ENCODE data around the gene ACTR2.
"Not testable (repeated sequence)": the region's sequence is repeated elsewhere in the genome, so short reads cannot be mapped to it uniquely, and the experiment has no call there.

Gene ACTR2

DNA sequence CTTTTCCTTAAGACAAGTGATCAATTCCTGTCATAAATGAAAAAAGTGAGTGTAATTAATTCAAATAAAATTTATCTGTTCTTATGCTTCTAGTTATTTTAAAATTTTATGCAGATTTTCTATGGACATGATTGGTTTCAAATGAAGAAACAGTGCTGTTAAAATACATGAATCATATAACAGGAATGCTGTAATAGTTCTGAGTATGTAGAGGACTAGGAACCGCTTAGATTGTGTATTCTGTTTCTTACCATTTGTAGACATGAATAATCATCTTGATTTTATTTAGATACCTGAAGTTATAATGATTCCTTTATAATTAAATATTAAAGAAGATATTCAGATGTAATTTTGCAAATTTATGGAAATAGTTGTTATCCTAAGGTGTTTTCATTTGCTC is 3.5 kb downstream of the ACTR2 start:
- DNase-seq: no peak

DNA sequence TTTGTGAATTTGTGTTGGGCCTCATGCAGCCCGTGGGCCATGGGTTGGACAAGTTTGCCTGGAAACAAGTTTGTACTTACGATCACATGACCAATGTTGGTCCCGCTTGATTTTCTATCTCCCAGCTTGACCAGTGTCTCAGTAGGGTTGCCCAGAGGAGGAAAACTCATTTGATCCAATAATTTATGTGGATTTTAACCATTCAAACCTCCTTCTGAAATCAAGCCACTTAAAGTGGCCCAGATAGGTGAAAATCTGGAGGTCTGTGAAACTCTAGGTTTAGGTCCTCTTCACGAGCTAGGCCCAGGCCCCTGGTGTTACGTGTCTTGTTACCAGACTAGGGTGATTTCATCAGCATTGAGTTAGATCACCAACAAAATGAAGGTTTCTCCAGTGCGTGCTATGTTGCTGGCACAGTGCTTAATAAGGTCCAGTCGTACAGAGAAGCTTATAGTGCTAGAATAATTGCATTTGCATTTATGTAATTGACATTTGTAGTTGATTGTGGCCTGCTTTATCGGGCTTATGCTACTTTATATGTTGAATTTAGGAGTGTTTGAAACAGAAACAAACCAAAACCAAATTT is 4.4 kb downstream of the ACTR2 start:
- DNase-seq: no peak

DNA sequence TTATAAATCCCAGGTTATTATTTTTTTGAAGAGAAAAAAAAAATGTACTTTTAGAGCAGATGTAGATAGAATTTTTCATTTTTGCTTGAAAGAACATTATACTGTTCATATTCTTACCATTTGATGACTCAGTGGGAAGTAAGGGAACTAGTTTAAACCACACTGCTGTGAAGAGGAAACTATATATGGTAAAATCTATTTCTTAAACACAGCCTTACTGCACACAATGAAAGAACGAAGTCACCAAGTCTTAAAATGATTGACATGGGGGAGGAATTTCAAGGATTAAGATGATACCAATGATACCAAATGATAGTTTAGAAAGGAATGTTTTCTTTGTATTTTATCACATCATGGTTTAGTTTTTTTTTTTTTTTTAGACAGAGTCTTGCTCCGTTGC is 5.0 kb downstream of the ACTR2 start:
- DNase-seq: no peak

DNA sequence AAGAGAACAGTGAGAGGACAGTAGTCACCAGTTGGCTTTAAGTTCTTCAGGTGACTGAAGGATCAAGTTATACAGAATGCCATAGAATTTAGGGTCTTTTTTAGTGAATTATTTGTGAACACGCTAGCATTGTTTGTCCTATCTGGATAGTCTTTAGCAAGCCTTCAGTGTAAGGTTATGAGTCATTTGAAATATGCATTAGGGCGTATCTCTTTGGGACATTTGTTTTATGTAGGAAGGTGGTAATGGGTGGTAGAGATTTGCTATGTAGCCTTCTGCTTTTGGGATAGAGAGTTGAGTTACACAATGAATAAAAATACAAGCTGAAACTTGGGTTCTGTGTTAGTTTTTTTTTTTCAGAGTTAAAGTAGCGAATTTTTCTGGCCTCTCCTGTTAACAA is 13.0 kb downstream of the ACTR2 start:
- DNase-seq: no peak

DNA sequence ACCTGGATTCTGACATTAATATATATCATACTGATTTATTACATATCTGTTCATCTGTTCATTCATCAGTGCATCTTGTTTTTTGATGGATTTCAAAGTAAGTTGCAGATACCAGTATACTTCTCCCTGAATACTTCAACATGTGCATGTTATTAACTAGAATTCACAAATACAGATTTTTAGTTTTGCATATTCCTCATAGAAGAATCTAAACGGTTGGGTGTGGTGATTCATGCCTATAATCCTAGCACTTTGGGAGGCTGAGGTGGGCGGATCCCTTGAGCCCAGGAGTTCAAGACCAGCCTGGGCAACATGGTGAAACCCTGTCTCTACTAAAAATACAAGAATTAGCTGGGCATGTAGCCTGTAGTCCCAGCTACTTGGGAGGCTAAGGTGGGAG is 16.8 kb downstream of the ACTR2 start:
- DNase-seq: not testable (repeated sequence)

DNA sequence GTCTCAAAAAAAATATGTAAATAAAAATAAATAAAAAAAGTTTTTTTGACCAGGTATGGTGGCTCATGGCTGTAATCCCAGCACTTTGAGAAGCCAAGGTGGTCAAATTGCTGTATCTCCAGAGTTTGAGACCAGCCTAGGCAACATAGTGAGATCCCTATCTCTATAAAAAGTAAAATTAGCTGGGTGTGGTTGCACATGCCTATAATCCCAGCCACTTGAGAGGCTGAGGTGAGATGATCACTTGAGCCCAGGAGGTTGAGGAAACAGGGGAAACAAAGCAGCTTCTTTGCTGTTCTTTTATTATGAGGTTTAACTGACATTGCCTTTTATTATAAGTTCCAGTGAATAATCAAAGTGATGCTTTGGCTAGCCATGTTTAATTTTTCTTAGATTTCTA is 25.0 kb downstream of the ACTR2 start:
- no peak for DNase-seq

DNA sequence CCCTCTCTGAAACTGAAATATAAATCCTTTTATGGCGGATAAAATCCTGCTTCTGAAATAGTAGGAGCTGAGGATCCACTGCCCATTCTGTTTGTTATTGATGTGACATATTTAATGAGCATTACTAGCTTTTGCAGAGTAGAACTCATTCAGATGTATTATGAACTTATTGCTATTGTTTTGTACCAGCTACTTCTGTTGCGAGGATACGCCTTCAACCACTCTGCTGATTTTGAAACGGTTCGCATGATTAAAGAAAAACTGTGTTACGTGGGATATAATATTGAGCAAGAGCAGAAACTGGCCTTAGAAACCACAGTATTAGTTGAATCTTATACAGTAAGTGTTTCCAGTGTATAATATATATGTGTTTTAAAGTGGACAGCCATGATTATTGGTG is 27.7 kb downstream of the ACTR2 start:
- DNase-seq: no peak

DNA sequence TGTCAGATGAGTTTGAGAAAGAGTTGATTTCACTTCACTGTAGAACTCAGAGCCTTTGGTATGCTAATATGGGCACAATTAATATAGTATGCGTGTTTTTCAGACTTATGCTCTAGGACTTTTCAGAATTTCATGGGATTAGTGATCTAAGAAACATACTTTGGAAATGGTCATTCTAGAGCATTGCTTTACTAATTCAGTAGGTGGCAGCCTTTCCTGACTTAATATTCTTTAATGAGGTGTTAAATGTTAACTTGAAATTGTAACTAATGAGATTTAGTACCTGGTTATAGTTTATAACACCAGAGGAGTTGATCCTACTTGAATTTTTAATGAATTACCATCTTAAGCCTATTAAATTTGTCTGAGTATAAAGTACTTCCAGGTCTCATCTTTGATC is 28.4 kb downstream of the ACTR2 start:
- DNase-seq: peak; percentile 17

DNA sequence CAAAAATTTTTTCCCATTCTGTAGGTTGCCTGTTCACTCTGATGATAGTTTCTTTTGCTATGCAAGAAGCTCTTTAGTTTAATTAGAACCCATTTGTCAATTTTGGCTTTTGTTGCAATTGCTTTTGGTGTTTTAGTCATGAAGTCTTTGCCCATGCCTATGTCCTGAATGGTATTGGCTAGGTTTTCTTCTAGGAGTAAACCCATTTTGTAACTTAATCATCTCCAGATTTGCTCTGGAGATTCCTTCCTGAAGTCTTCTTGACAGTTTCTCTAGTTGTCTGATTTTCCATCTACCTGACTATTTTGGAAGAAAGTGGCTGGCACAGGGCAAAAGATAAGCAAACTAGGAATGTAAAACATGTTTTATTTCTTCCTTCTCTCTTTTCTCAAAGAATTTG is 30.2 kb downstream of the ACTR2 start:
- DNase-seq: not testable (repeated sequence)

DNA sequence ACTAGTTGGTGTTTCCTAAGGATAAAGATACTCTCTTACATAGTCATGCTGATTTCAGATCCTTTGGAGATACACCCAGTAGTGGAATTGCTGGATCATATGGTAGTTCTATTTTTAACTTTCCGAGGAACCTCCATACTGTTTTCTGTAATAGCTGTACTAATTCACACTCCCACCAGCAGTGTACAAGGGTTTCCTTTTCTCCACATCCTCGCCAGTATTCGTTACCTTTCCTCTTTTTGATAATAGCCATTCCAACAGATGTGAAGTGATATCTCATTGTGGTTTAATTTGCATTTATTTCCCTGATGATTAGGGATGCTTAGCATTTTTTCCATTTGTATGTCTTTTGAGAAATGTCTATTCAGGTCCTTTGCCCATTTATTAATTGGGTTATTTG is 34.0 kb downstream of the ACTR2 start:
- DNase-seq: no peak

DNA sequence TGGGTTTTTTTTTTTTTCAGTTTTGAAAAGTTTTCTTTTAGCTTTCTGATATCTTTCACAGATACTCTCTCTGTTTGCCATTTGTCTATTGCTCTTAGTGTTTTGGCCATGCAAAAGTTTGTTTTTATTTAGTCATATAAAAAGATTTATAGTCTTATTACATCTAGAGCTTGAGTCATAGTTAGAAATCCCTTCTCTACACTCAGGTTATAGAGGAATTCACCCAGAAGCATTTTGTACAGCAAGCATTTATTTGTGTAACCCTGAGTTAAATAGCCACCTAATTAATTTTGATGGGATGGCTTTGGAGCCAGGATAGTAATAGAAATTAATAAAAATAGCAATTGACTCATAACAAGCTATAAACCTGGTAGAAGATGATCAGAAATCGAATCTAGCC is 35.6 kb downstream of the ACTR2 start:
- no peak for DNase-seq

DNA sequence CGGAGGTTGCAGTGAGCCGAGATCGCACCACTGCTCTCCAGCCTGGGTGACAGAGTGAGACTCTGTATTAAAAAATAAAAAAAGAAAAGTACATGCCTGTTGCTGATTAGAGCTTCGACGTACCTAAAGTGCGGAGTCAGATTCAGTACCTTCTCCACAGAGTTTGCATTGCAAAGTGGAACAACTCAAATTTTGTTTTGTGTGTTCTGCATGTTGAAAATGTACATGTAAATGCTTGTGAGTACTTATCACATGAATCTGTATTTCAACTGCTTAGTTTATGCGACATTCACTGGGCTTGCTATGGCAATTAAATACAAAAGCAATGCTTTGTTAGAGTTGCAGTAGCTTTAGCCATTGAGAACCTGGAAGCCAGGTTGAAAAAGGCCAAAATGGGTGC is 36.4 kb downstream of the ACTR2 start:
- DNase-seq: no peak

DNA sequence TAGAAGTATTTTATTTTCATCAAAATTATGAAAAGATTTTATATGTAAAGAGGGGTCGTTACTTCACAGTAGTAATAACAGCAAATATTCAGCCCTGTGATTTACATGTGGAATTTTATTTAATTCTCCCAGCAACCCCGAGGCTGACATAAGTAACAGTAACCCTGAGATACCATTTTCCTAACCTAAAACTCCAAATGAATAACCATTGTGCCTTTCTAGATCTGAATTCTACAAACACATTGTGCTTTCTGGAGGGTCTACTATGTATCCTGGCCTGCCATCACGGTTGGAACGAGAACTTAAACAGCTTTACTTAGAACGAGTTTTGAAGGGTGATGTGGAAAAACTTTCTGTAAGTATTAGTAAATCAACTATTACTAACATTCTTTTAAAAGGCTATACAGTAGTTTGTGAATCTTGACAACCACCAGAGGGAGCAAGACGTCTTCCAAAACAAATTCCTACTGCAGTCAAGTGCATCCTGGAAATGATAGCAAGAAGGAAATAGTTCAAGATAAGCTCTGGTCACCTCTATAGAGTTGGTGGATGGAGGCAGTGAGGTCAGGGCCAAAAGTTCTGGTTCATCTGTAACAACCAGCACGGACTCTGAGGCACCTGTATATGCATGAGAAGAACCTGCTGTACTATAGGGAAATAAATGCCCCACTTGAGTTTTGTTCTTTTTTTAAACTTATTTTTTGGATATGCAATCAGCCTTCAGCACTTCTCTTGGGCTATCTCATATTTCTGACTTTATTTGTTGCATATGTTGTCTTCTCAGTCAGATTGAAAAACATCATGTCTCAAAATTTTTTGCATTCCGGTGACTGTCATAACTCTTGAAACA is 37.4 kb downstream of the ACTR2 start:
- peak; percentile 87 for DNase-seq

DNA sequence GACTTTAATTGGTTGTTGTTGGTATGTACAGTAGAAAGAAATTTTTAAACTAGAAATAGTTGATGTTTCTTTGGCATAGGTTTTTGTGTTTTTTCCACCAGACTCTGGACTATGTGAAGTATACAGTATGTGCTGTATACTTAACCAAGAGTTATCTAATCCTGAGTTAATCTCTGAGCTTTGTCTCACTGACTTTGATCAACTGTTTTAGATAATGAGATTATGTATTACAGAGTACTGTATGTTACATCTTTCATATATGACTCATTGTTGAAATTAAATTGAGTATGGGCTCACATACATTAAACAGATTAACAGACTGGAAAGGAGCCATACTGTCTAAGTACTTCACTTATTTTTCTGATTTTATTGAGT is 38.0 kb downstream of the ACTR2 start:
- DNase-seq: no peak

DNA sequence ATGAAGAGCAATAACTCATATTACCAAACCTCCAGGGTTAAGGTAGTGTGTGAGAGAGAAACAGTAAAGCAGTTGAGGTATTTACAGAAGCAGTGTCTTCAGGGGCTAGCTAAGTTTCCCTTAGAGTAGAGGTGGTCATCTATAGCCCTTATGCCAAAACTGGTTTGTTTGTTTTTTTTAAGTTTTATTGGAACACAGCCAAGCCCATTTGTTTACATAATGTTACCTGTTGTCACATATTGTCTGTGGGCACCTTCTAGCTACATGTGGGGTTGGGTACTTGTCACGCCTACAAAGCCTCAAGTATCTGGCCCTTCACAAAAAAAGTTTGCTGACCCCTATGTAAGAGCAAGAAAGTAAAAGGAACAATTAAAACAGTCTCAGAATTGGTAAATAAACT is 39.4 kb downstream of the ACTR2 start:
- DNase-seq: peak; percentile 38

DNA sequence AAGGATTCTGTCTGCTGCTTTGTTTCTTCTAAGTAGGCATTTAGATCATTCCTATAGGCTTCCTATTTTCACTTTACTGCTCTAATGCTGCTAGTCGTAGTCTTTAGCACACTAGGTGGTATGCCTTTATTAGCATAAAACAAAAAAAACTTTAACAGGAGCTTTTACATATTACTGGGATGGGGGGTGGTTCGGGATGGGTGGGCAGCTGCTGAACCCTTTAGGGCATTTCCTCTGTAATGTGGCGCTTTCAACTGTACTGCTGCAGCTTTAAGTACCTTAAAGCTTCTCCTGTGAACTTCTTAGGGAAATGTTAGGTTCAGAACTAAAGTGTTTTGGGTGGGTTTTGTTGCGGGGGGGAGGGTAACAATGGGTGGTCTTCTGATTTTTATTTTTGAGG is 41.3 kb downstream of the ACTR2 start:
- no peak for DNase-seq

DNA sequence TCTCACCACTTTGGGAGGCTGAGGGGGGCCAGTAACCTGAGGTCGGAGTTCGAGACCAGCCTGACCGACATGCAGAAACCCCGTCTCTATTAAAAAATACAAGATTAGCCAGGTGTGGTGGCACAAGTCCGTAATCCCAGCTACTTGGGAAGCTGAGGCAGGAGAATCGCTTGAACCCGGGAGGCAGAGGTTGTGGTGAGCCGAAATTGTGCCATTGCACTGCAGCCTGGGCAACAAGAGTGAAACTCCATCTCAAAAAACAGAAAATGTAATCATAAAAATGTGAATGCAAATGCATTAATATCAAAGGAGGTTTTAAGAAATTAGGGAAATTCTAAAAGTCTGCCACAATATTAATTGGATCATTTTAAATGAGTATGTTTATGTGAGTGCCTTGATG is 45.7 kb downstream of the ACTR2 start:
- no peak for DNase-seq

DNA sequence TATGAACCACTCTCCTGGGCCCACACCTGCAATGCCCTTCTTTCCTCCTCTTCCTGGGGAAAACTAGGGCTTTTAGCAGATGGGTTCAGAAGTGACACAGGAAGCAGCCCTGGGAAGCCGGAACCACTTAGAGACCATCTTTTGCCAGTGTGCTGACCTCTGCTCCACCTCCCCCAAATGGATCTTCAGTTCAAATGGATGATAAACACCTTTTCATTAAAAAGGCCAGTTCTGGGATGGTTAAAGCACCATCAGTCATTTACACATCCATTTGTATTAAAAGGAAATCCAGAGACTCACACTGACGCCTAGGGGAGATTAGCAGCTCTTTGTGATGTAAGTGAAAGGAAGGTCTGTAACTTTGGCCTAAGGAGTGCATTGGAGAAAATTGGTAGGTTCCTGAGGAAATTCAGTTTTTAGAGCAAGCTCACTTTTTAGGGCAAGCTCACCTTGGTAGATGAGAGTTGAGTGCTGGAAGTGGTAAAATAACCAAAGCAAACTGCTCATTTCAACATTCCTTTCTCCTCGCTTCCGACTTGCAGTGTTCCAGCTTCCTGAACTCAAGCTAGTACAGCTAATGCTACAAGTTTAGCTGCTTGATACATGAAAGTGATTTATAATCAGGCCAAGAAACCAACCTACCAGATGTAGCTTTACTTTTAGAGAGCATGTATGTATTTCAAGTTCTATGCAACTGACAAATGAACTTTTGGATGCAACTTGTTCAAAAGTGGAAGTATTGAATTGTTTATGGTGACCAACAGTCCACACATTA is 47.7 kb downstream of the ACTR2 start:
- DNase-seq: no peak

DNA sequence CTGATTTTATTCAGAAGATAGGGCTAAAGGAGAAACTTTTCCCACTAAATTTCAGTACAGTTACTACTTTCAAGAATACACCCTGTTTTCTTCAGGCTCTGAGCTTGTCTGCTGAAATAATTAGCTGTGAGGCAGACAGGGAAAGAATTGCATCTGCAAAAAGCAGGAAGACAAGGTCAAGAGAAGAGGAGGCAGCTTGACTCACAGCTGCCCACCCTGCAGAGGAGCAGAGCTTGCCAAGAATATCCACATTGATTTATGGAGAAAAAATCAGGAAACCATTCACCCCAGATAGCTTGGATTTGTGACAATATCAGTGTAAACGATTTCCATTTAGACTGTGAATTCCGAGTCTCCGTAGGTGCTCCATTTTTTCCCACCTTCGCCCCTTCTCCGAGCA is 49.0 kb downstream of the ACTR2 start:
- DNase-seq: no peak

DNA sequence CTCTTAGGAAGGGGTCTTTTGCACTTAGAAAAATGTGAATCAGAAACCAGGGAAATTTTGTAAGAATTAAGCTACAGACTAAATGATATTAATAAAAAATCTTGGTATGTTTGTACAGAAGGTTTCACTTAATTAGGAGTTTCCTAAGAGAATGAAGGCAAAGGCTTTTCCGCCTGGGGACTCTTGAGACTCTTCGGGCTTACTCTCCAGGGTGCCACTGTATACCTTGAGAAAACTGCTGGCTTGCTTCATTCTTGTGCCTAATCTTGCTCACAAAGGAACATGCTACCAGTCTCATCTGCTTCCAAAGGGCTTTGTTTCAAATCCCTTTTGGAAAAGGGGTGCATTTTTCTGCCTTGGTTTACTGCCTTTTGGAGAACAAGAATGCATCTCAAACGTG is 49.5 kb downstream of the ACTR2 start:
- no peak for DNase-seq

DNA sequence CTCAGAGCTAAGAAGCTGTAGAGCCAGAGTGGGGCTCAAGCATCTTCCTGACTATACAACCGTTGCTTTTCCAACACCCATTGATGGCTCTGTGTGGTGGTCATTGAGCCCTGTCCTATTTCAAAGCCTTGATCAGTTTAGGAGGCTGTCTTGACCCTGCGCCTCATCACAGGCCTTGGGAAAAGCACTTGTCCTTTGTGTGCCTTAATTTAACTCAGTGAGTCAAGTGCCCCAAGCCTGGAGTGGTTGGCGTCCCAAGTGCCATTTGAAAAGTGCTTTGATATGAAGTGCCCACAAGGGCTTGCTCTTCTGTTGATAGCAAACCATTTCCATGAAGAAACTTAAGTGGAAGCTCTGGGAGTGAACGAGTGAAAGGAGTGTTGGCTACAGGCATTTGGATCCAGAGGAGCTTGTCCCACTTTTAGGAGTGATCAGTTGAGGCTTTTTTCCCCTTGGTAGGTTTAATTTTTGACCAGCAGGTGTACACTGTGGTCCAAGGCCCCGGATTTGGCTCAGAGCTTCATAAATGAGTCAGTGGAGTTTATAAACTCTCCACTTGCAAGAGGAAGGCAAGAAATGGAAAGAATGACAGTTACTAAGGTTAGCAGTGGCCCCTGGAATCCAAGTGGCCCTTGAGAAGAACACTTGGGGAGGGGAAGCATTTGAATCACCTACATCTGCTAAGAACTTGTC is 50.3 kb downstream of the ACTR2 start:
- peak; percentile 82 for DNase-seq

DNA sequence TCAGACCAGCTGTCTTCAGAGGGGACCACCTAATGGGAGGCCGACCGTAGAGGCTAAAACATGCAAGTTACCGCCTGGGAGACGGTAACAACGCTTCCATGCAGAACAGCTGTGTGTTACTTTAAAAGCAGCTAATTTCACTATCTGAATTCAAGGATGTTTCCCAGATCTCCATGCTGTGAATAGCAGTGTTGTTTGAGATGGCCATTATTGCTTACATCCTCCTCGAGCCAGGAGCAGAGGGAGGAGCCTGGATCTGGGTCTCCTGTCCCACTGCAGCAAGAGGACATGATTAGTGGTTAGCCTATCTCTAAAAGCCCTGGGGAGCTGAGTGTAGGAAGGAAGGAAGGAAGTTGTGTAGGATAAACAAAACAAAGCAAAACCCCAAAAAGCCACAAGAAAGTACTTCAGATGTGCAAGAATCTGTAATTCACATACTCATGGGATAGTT is 50.9 kb downstream of the ACTR2 start:
- DNase-seq: no peak

DNA sequence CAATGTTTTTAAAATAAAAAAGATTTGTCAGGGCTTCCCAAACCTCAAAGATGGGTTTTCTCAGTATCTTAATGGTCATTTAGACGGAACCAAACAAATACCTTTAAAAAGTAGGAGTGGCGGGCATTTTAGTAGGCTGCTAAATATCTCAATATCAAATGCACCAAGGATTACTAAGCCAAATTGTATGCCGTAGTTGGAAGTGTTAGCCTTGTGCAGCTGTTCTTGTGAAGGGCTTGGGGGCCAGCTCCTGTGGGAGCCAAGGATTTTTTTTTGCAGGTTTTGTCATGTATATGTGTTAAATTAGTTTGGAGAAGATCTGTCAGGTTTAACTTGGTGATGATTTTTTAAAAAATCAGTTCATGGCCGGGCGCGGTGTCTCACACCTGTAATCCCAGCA is 52.1 kb downstream of the ACTR2 start:
- DNase-seq: no peak
